IPS DF 19.7 (cell line): ENCODE measurements around the gene CDH23.

Experiments used
- DNase-seq: peaks from one replicate; pipeline ENCODE4 v3.0.0-alpha.2; 2013; ENCODE audit warnings: low read depth, low spot score

The CDH23 gene

GRCh38 chr10:71741671-71742070 is 345.0 kb downstream of the CDH23 start:
- no peak for DNase-seq

- DNase-seq, result no peak
These were observed 345.8 kb downstream of the CDH23 start for GRCh38 chr10:71742301-71743088.

- no peak for DNase-seq
These were observed 346.5 kb downstream of the CDH23 start for GRCh38 chr10:71743089-71743838.

GRCh38 chr10:71743866-71744265 is 347.1 kb downstream of the CDH23 start:
- no peak for DNase-seq

- DNase-seq, result no peak
These were observed 348.4 kb downstream of the CDH23 start for GRCh38 chr10:71744897-71745663.

- DNase-seq, result no peak
These were observed 349.0 kb downstream of the CDH23 start for GRCh38 chr10:71745664-71746250.

- DNase-seq, result no peak
These were observed 349.8 kb downstream of the CDH23 start for GRCh38 chr10:71746344-71747037.

GRCh38 chr10:71747039-71747531 is 350.4 kb downstream of the CDH23 start:
- no peak for DNase-seq

GRCh38 chr10:71747551-71748523 is 351.1 kb downstream of the CDH23 start:
- DNase-seq, result no peak

GRCh38 chr10:71748671-71749191 is 352.0 kb downstream of the CDH23 start:
- DNase-seq, result no peak

- no peak for DNase-seq
These were observed 352.7 kb downstream of the CDH23 start for GRCh38 chr10:71749396-71749795.

GRCh38 chr10:71750124-71750841 is 353.6 kb downstream of the CDH23 start:
- no peak for DNase-seq

- no peak for DNase-seq
These were observed 354.3 kb downstream of the CDH23 start for GRCh38 chr10:71750986-71751385.

- DNase-seq, result no peak
These were observed 354.9 kb downstream of the CDH23 start for GRCh38 chr10:71751515-71752224.

GRCh38 chr10:71752391-71753090 is 355.8 kb downstream of the CDH23 start:
- no peak for DNase-seq

GRCh38 chr10:71753091-71753959 is 356.6 kb downstream of the CDH23 start:
- no peak for DNase-seq
